Loucy (cell line): ENCODE data around the gene ABCA9.
"Not testable (repeated sequence)": the region's sequence is repeated elsewhere in the genome, so short reads cannot be mapped to it uniquely, and the experiment has no call there.

ENCODE experiments used
- H2AFZ ChIP-seq: fragments of 200-600 bp; sonication (generic); 2 replicates; pipeline ENCODE4 v1.6.0; 2016; ENCODE audit warnings: antibody characterized with exemption, mild to moderate bottlenecking, low read length, moderate library complexity
- H3F3A ChIP-seq: fragments of 200-600 bp; 2 replicates; pipeline ENCODE4 v1.6.0; 2016; ENCODE audit warnings: antibody characterized with exemption, low read depth, mild to moderate bottlenecking
- H3K27me3 ChIP-seq: fragments of 200-600 bp; sonication (generic); 2 replicates; pipeline ENCODE4 v1.6.1; 2014; ENCODE audit warnings: low read length, mild to moderate bottlenecking; ENCODE audit not compliant: insufficient read depth, poor library complexity, severe bottlenecking
- H3K36me3 ChIP-seq: fragments of 200-600 bp; sonication (generic); 2 replicates; pipeline ENCODE4 v1.6.1; 2016; ENCODE audit warnings: low read length; ENCODE audit not compliant: insufficient read depth
- H3K4me1 ChIP-seq: fragments of 200-600 bp; sonication (generic); 2 replicates; pipeline ENCODE4 v1.5.1; 2014; ENCODE audit warnings: low read length, mild to moderate bottlenecking; ENCODE audit not compliant: insufficient read depth, poor library complexity, severe bottlenecking
- H3K4me2 ChIP-seq: fragments of 200-600 bp; sonication (generic); 2 replicates; pipeline ENCODE4 v1.6.0; 2014; ENCODE audit warnings: antibody characterized with exemption, low read length, low read depth, mild to moderate bottlenecking; ENCODE audit not compliant: poor library complexity, severe bottlenecking
- H3K4me3 ChIP-seq: fragments of 200-600 bp; sonication (generic); 2 replicates; pipeline ENCODE4 v1.5.1; 2014; ENCODE audit warnings: low read length, mild to moderate bottlenecking, mixed read lengths; ENCODE audit not compliant: poor library complexity, severe bottlenecking
- H3K79me2 ChIP-seq: fragments of 200-600 bp; sonication (generic); 2 replicates; pipeline ENCODE4 v1.6.1; 2014; ENCODE audit warnings: low read length; ENCODE audit not compliant: insufficient read depth
- H3K9ac ChIP-seq: fragments of 200-600 bp; sonication (generic); 2 replicates; pipeline ENCODE4 v1.6.0; 2014; ENCODE audit warnings: mild to moderate bottlenecking, low read depth, low read length, moderate library complexity; ENCODE audit not compliant: poor library complexity, severe bottlenecking
- H3K9me2 ChIP-seq: fragments of 200-600 bp; sonication (generic); replicated peaks from 2 replicates; pipeline ENCODE4 v1.6.1; 2016; ENCODE audit warnings: low read depth, low read length, mixed read lengths
- H3K9me3 ChIP-seq: fragments of 200-600 bp; sonication (generic); 2 replicates; pipeline ENCODE4 v1.6.1; 2014; ENCODE audit warnings: mild to moderate bottlenecking, antibody characterized with exemption, low read length, low read depth; ENCODE audit not compliant: insufficient read depth
- H4K20me1 ChIP-seq: fragments of 200-600 bp; sonication (generic); 2 replicates; pipeline ENCODE4 v1.6.0; 2014; ENCODE audit warnings: antibody characterized with exemption, low read length, mild to moderate bottlenecking; ENCODE audit not compliant: insufficient read depth, poor library complexity, severe bottlenecking
- EZH2phosphoT487 ChIP-seq: fragments of 200-600 bp; IDR thresholded peaks from 2 replicates; pipeline ENCODE4 v1.6.1; 2018; ENCODE audit warnings: antibody characterized with exemption, mild to moderate bottlenecking, moderate library complexity, borderline replicate concordance
- TF ChIP-seq, protein P1 (sequence below): fragments of 200-600 bp; sonication (generic); conservative IDR thresholded peaks from 2 replicates; pipeline ENCODE4 v1.5.1; 2014; ENCODE audit warnings: mild to moderate bottlenecking, antibody characterized with exemption, low read length

The ABCA9 gene

DNA sequence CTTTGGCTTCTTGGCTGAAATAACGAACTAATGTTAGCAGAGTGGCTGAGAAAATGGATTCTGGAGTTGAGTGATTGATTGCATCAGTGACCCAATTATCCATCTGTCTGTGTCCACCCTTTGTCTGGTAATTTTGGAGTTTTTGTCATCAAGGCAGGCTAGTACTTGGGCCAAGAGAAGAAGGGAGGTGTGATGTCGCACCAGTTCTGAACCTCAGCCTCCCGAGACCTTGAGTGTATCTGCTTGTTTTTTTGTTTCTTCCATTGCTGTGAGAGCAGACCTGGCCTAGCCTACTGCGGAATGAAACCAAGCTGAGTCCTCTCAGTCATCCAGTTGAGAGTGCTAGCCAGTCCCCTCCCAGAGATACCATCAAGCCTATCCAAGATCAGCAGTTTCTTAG lies 110.0 kb downstream of the ABCA9 start:
- Histone ChIP-seq H3K27me3 (no peaks in the 10 kb centered on the region), H3K9ac (no peak overlapping the region), H2AFZ (no peak overlapping the region), H3F3A (no peaks in the 10 kb centered on the region), H3K36me3 (no peaks in the 10 kb centered on the region), H4K20me1 (no peaks in the 10 kb centered on the region), H3K4me2 (no peak overlapping the region), H3K9me2 (no peaks in the 10 kb centered on the region), H3K4me1 (no peaks in the 10 kb centered on the region), H3K79me2 (no peaks in the 10 kb centered on the region), H3K9me3 (no peaks in the 10 kb centered on the region), H3K4me3 (no peak overlapping the region)
- TF ChIP-seq EZH2phosphoT487, result no peak
- TF ChIP-seq, protein P1, sequence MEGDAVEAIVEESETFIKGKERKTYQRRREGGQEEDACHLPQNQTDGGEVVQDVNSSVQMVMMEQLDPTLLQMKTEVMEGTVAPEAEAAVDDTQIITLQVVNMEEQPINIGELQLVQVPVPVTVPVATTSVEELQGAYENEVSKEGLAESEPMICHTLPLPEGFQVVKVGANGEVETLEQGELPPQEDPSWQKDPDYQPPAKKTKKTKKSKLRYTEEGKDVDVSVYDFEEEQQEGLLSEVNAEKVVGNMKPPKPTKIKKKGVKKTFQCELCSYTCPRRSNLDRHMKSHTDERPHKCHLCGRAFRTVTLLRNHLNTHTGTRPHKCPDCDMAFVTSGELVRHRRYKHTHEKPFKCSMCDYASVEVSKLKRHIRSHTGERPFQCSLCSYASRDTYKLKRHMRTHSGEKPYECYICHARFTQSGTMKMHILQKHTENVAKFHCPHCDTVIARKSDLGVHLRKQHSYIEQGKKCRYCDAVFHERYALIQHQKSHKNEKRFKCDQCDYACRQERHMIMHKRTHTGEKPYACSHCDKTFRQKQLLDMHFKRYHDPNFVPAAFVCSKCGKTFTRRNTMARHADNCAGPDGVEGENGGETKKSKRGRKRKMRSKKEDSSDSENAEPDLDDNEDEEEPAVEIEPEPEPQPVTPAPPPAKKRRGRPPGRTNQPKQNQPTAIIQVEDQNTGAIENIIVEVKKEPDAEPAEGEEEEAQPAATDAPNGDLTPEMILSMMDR, result no peak

DNA sequence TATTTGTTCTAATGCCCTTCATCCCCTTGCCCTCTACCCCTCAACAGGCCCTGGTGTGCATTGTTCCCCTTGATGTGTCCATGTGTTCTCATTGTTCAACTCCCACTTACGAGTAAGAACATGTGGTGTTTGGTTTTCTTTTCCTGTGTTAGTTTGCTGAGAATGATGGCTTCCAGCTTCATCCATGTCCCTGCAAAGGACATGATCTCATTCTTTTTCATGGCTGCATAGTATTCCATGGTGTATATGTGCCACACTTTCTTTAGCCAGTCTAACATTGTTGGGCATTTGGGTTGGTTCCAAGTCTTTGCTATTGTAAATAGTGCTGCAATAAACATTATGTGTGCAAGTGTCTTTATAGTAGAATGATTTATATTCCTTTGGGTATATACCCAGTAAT lies 112.9 kb downstream of the ABCA9 start:
- H3K4me2 ChIP-seq, H4K20me1 ChIP-seq, H3K9ac ChIP-seq, H3K9me3 ChIP-seq, H2AFZ ChIP-seq, H3K27me3 ChIP-seq, H3F3A ChIP-seq, H3K79me2 ChIP-seq, H3K36me3 ChIP-seq, H3K9me2 ChIP-seq, H3K4me3 ChIP-seq, H3K4me1 ChIP-seq: not testable (repeated sequence)

DNA sequence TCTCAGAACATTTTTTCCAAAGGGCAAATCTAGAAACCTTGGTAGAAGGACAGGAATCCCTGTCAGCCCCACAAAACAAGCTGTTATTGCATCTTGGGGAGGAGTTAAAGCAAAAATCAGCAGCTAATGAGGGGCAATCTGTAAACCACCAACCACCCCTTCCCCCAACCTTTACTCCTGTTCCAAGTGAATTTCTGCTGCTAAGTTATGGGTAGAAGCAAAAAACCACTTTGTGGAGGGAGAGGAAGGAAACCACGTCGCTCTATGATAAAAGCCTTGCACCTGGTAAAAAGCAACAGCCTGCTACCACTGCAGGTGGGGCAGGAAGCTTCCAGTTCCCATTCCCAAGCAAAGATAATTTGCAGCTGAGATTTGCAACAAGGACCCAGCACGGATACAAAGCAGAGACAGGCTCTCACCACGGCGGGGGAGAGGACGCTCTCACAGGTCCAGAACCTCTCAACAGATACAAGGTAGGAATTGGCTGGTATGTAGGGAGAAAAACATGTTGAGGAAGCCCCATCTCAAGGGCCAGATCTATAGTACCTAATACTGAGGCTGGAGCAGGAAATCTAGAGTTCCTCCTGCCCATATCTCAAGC lies 116.2 kb downstream of the ABCA9 start:
- no peaks in the 10 kb centered on the region for H3F3A ChIP-seq
- TF ChIP-seq, protein P1, result no peak
- no peak for TF ChIP-seq EZH2phosphoT487
- no peak overlapping the region for H3K9ac ChIP-seq
- no peaks in the 10 kb centered on the region for H3K79me2 ChIP-seq
- no peak overlapping the region for H2AFZ ChIP-seq
- no peak overlapping the region for H3K4me3 ChIP-seq
- H3K9me3 ChIP-seq, result no peaks in the 10 kb centered on the region
- no peaks in the 10 kb centered on the region for H3K9me2 ChIP-seq
- H4K20me1 ChIP-seq, result no peaks in the 10 kb centered on the region
- H3K4me2 ChIP-seq, result no peak overlapping the region
- no peaks in the 10 kb centered on the region for H3K4me1 ChIP-seq
- H3K27me3 ChIP-seq, result no peaks in the 10 kb centered on the region
- H3K36me3 ChIP-seq, result no peaks in the 10 kb centered on the region

DNA sequence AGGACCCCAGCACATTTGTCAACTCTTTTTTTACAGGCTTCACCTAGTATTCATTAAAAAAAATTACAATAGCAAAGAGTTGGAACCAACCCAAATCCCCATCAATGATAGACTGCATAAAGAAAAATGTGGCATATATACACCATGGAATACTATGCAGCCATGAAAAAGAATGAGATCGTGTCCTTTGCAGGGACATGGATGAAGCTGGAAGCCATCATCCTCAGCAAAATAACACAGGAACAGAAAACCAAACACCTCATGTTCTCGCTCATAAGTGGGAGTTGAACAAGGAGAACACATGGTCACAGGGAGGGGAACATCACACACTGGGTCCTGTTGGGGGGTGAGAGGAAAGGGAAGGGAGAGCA lies 116.9 kb downstream of the ABCA9 start:
- not testable (repeated sequence) for H3K36me3 ChIP-seq, H3K79me2 ChIP-seq, H3K9me2 ChIP-seq, H2AFZ ChIP-seq, H3K4me3 ChIP-seq, H4K20me1 ChIP-seq, H3K4me2 ChIP-seq, H3K9ac ChIP-seq, H3K27me3 ChIP-seq, H3F3A ChIP-seq, H3K4me1 ChIP-seq, H3K9me3 ChIP-seq
